ENCODE measurements around the gene GMFB. TPM values are rescaled to one million over a fixed set of nuclear protein-coding genes. Genes with fewer than 3 reads are reported as not detected.

Gene GMFB
- 65.5 TPM for polyA plus RNA-seq (2013, experiment 1 of 2)
- 73.4 TPM for polyA plus RNA-seq (2013, experiment 2 of 2)

DNA sequence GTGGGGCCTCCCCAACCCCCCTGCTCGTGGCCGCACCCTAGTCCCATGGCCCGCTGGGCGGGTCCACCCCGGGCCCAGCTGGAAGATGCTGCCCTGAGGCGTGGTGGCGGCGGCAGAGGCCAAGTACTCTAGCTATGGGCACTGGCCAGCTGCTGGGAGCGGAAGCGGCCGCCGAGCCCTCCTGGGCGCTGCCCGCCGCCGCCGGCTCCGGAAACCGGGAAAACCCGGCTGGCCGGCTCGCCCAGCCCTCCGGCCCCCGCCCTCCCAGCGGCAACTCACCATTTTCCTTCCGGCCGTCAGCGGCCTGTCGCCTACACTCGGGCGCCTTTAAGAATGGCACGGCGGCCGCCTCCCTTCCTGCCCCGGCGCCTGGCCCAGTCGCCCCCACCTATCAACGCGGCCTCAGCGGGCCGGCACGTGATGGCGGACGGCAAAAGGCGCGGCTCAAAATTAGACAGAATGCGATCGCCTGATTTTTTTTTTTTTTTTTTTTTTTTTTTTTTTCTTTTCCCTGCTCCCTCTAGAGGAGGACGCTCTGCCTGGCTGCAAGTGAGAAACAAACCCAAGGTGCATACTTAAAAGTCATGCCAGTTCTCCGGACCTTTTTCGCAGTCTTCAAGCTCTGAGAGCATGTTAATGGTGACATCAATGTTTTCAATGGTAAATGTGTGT is at the start of gene GMFB:
GMFB (minus strand) TSS at position 335 of the 672 bp plus-strand sequence; CDS start at position 282, 53 bp downstream.
- Histone ChIP-seq H3K9ac (ENCODE audit: low read depth, low read length) (peak within 1 kb of the TSS; percentile 86), H3K4me3 (ENCODE audit: low read length) (peak within 1 kb of the TSS; percentile 88), H3K27ac (ENCODE audit: low read depth, low read length) (peak within 1 kb of the TSS; percentile 94), H3K27me3 (ENCODE audit: insufficient read depth, low read length) (no peaks in the 10 kb centered on the region), H3K9me3 (ENCODE audit: insufficient read depth, low read depth, low read length) (no peaks in the 10 kb centered on the region), H3K36me3 (ENCODE audit: insufficient read depth, low read length) (no peaks in the 10 kb centered on the region), H3K4me1 (ENCODE audit: insufficient read depth, low read length) (peaks cover 21% of the 10 kb centered on the region)
- under 1% methylated on average over 51 of the region's 51 CpGs for WGBS

DNA sequence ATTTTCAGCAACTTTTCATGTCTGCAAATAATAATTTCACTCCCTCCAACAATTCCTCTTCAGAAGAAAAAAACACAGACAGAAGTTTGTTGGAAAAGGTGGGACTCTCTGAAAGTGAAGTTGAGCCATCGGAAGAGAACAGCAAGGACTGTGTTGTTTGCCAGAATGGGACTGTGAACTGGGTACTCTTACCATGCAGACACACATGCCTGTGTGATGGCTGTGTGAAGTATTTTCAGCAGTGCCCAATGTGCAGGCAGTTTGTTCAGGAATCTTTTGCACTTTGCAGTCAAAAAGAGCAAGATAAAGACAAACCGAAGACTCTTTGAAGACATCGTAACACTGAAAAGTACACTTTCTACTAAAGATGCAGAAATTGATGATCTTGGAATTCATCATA is 49.3 kb upstream of the GMFB start:
- H3K4me3 ChIP-seq (ENCODE audit: low read length) = no peak overlapping the region
- peaks cover 30% of the 10 kb centered on the region for H3K36me3 ChIP-seq (ENCODE audit: insufficient read depth, low read length)
- H3K9ac ChIP-seq (ENCODE audit: low read depth, low read length) = no peak overlapping the region
- H3K4me1 ChIP-seq (ENCODE audit: insufficient read depth, low read length) = peaks cover 12% of the 10 kb centered on the region
- H3K27me3 ChIP-seq (ENCODE audit: insufficient read depth, low read length) = no peaks in the 10 kb centered on the region
- 98% methylated on average over 3 of the region's 3 CpGs for WGBS
- H3K27ac ChIP-seq (ENCODE audit: low read depth, low read length) = no peak overlapping the region
- no peaks in the 10 kb centered on the region for H3K9me3 ChIP-seq (ENCODE audit: insufficient read depth, low read depth, low read length)

GRCh38 chr14:54537651-54538050 is 48.9 kb upstream of the GMFB start:
- H3K27me3 ChIP-seq (ENCODE audit: insufficient read depth, low read length) = no peaks in the 10 kb centered on the region
- no peaks in the 10 kb centered on the region for H3K9me3 ChIP-seq (ENCODE audit: insufficient read depth, low read depth, low read length)
- peaks cover 16% of the 10 kb centered on the region for H3K4me1 ChIP-seq (ENCODE audit: insufficient read depth, low read length)
- H3K9ac ChIP-seq (ENCODE audit: low read depth, low read length) = no peak overlapping the region
- peaks cover 30% of the 10 kb centered on the region for H3K36me3 ChIP-seq (ENCODE audit: insufficient read depth, low read length)
- no peak overlapping the region for H3K27ac ChIP-seq (ENCODE audit: low read depth, low read length)
- 100% methylated on average over 1 of the region's 2 CpGs for WGBS
- no peak overlapping the region for H3K4me3 ChIP-seq (ENCODE audit: low read length)

GRCh38 chr14:54535646-54536045 is 46.9 kb upstream of the GMFB start:
- Histone ChIP-seq H3K27ac (ENCODE audit: low read depth, low read length) (no peak overlapping the region), H3K36me3 (ENCODE audit: insufficient read depth, low read length) (peaks cover 37% of the 10 kb centered on the region), H3K9ac (ENCODE audit: low read depth, low read length) (0 out of 2 replicates have a peak overlapping the region, but pooled peaks have one; percentile 35), H3K4me3 (ENCODE audit: low read length) (no peak overlapping the region), H3K27me3 (ENCODE audit: insufficient read depth, low read length) (no peaks in the 10 kb centered on the region), H3K4me1 (ENCODE audit: insufficient read depth, low read length) (peaks cover 22% of the 10 kb centered on the region), H3K9me3 (ENCODE audit: insufficient read depth, low read depth, low read length) (no peaks in the 10 kb centered on the region)
- WGBS = 76% methylated on average over 2 of the region's 2 CpGs

- H3K36me3 ChIP-seq (ENCODE audit: insufficient read depth, low read length) = peaks cover 35% of the 10 kb centered on the region
- WGBS = 94% methylated on average over 1 of the region's 1 CpG
- no peaks in the 10 kb centered on the region for H3K9me3 ChIP-seq (ENCODE audit: insufficient read depth, low read depth, low read length)
- H3K9ac ChIP-seq (ENCODE audit: low read depth, low read length) = no peak overlapping the region
- H3K27ac ChIP-seq (ENCODE audit: low read depth, low read length) = no peak overlapping the region
- no peaks in the 10 kb centered on the region for H3K27me3 ChIP-seq (ENCODE audit: insufficient read depth, low read length)
- H3K4me1 ChIP-seq (ENCODE audit: insufficient read depth, low read length) = peaks cover 22% of the 10 kb centered on the region
- no peak overlapping the region for H3K4me3 ChIP-seq (ENCODE audit: low read length)
These were observed 46.3 kb upstream of the GMFB start for GRCh38 chr14:54535126-54535525.

DNA sequence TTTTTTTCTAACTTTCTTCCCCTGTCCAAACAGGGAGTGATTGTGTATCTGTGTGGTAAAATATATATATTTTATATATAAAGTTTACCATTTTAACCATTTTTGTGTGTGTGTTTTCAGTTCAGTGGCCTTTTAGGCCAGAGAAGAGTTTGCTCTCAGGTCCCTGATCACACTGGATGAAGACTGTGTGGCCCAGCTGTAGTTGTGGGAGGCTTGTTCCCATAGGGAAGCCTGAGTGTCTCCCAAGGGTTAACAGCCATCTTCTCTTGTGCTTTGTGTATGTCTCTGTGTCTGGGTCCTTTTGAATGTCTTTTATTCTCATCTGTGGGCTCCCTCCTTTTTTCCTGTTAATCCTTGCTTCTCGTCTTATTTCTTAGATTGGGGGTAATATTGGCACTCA is 44.3 kb upstream of the GMFB start:
- no peaks in the 10 kb centered on the region for H3K27me3 ChIP-seq (ENCODE audit: insufficient read depth, low read length)
- no peak overlapping the region for H3K9ac ChIP-seq (ENCODE audit: low read depth, low read length)
- no peaks in the 10 kb centered on the region for H3K9me3 ChIP-seq (ENCODE audit: insufficient read depth, low read depth, low read length)
- H3K36me3 ChIP-seq (ENCODE audit: insufficient read depth, low read length) = peaks cover 23% of the 10 kb centered on the region
- peaks cover 22% of the 10 kb centered on the region for H3K4me1 ChIP-seq (ENCODE audit: insufficient read depth, low read length)
- no CpG with 5 or more reads among the region's 1 CpG for WGBS
- H3K27ac ChIP-seq (ENCODE audit: low read depth, low read length) = peak overlapping the region; percentile 41; the same call in 1 of the 2 replicates
- H3K4me3 ChIP-seq (ENCODE audit: low read length) = no peak overlapping the region

DNA sequence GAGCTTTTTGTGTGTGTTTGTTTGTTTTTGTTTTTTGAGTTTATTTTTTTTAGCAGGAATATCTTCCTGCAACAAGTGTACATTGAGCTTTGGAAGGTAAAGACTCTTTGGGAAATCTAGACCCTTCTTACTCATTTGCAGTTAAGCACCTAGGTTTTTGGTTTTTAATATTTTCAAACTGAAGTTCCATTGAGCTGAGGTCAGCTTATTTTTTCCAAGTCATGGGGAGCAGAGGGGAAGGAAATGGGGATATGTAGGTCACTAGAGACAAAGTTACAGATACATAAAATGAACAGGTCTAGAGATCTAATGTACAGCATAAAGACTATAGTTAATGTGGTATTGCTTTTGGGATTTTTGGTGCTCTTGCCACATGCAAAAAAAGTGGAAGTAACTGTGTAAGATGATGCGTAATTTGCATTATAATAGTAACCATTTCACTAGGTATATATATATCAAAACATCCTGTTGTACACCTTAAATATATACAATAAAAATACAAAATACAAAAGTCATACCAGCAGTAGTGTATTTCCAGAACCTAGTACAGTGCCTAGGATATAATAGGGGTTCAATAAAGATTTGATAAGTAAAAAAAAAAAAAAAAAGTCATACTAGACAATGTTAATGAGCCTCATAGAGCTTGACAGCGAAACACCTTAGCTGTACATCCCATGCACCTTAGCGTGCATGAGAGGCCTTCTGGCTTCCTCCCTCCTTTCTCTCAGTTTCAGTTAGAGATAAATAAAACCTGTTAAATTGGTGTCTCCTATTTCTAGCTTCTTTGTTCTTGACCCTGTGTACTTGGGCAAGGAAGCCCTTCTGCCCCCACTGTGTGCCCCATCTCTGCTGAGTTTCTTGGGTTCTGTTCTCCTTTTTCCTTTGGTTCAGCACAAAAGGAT is 43.6 kb upstream of the GMFB start:
- Histone ChIP-seq H3K9ac (ENCODE audit: low read depth, low read length) (peak overlapping the region; percentile 26; the same call in 1 of the 2 replicates), H3K27me3 (ENCODE audit: insufficient read depth, low read length) (no peaks in the 10 kb centered on the region), H3K9me3 (ENCODE audit: insufficient read depth, low read depth, low read length) (no peaks in the 10 kb centered on the region), H3K4me1 (ENCODE audit: insufficient read depth, low read length) (peaks cover 22% of the 10 kb centered on the region), H3K4me3 (ENCODE audit: low read length) (no peak overlapping the region), H3K27ac (ENCODE audit: low read depth, low read length) (no peak overlapping the region), H3K36me3 (ENCODE audit: insufficient read depth, low read length) (peaks cover 20% of the 10 kb centered on the region; the same call in 1 of the 2 replicates)
- 100% methylated on average over 2 of the region's 3 CpGs for WGBS

DNA sequence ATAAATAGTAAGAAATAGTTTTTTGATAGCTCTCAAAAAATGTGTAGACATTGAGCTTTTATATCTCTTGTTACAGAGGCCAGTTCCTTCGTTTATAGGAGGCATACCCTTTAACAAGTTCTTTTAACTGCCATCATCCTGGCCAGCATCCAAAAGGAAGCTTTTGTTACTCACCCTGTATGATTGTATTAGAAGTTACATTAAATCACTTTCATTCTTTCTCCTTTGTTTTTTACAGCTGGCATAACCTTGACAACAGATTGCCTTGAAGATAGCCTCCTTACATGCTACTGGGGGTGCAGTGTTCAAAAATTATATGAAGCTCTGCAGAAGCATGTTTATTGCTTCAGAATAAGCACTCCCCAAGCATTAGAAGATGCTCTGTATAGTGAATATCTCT is 41.0 kb upstream of the GMFB start:
- 100% methylated on average over 1 of the region's 1 CpG for WGBS
- no peak overlapping the region for H3K27ac ChIP-seq (ENCODE audit: low read depth, low read length)
- no peaks in the 10 kb centered on the region for H3K27me3 ChIP-seq (ENCODE audit: insufficient read depth, low read length)
- H3K4me3 ChIP-seq (ENCODE audit: low read length) = no peak overlapping the region
- no peaks in the 10 kb centered on the region for H3K9me3 ChIP-seq (ENCODE audit: insufficient read depth, low read depth, low read length)
- H3K9ac ChIP-seq (ENCODE audit: low read depth, low read length) = no peak overlapping the region
- H3K36me3 ChIP-seq (ENCODE audit: insufficient read depth, low read length) = peaks cover 27% of the 10 kb centered on the region
- peaks cover 14% of the 10 kb centered on the region for H3K4me1 ChIP-seq (ENCODE audit: insufficient read depth, low read length)

- no peaks in the 10 kb centered on the region for H3K27me3 ChIP-seq (ENCODE audit: insufficient read depth, low read length)
- H3K4me3 ChIP-seq (ENCODE audit: low read length) = no peak overlapping the region
- H3K9ac ChIP-seq (ENCODE audit: low read depth, low read length) = no peak overlapping the region
- peaks cover 35% of the 10 kb centered on the region for H3K36me3 ChIP-seq (ENCODE audit: insufficient read depth, low read length)
- peaks cover 14% of the 10 kb centered on the region for H3K4me1 ChIP-seq (ENCODE audit: insufficient read depth, low read length)
- H3K9me3 ChIP-seq (ENCODE audit: insufficient read depth, low read depth, low read length) = no peaks in the 10 kb centered on the region
- H3K27ac ChIP-seq (ENCODE audit: low read depth, low read length) = no peak overlapping the region
- WGBS = 95% methylated on average over 2 of the region's 2 CpGs
These were observed 40.2 kb upstream of the GMFB start for GRCh38 chr14:54528973-54529372.

DNA sequence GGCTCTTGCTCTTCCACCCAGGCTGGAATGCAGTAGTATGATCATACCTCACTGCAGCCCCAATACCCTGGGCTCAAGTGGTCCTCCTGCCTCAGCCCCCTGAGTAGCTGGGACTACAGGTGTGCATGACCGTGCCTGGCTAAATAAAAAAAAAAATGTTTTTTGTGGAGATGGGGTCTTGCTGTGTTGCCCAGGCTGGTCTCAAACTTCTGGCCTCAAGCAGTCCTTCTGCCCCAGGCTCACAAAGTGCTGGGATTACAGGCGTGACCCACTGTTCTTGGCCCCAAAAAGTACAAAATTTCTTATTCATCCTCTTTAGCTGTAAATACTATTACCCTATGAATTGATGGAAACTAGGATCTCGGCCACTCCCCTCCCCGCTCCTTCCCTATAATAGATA is 35.6 kb upstream of the GMFB start:
- Histone ChIP-seq H3K9me3 (ENCODE audit: insufficient read depth, low read depth, low read length) (no peaks in the 10 kb centered on the region), H3K9ac (ENCODE audit: low read depth, low read length) (no peak overlapping the region), H3K27me3 (ENCODE audit: insufficient read depth, low read length) (no peaks in the 10 kb centered on the region), H3K36me3 (ENCODE audit: insufficient read depth, low read length) (peaks cover 40% of the 10 kb centered on the region), H3K4me3 (ENCODE audit: low read length) (no peak overlapping the region), H3K27ac (ENCODE audit: low read depth, low read length) (no peak overlapping the region), H3K4me1 (ENCODE audit: insufficient read depth, low read length) (no peaks in the 10 kb centered on the region)
- 97% methylated on average over 4 of the region's 4 CpGs for WGBS

GRCh38 chr14:54516709-54517108 is 27.9 kb upstream of the GMFB start:
- Histone ChIP-seq H3K9me3 (ENCODE audit: insufficient read depth, low read depth, low read length) (peaks cover 18% of the 10 kb centered on the region; the same call in 1 of the 2 replicates), H3K4me1 (ENCODE audit: insufficient read depth, low read length) (no peaks in the 10 kb centered on the region)

More at GRCh38 chr14:54516709-54517108, 27.9 kb upstream of the GMFB start:
- Histone ChIP-seq H3K27ac (ENCODE audit: low read depth, low read length) (no peak overlapping the region), H3K27me3 (ENCODE audit: insufficient read depth, low read length) (no peaks in the 10 kb centered on the region), H3K4me3 (ENCODE audit: low read length) (no peak overlapping the region), H3K36me3 (ENCODE audit: insufficient read depth, low read length) (peaks cover 12% of the 10 kb centered on the region), H3K9ac (ENCODE audit: low read depth, low read length) (no peak overlapping the region)
- WGBS = 93% methylated on average over 1 of the region's 1 CpG
